Mammary epithelial cell (primary cell): Measurements from ENCODE around the gene OR2AJ1.

Experiments
- EZH2 ChIP-seq: IDR thresholded peaks from 2 replicates; pipeline ENCODE4 v1.6.1; 2012; ENCODE audit warnings: low read length, inconsistent platforms, borderline replicate concordance
- TF ChIP-seq, protein P1 (sequence below), 2 donors: IDR thresholded peaks in 1 of 2; conservative IDR thresholded peaks in 1 of 2; 2 replicates each; pipeline ENCODE4 v1.5.1; 2011 to 2012; ENCODE audit warnings: inconsistent platforms in 2 of 2, low read length in 2 of 2, mild to moderate bottlenecking in 2 of 2, control low read depth in 1 of 2, low read depth in 1 of 2; ENCODE audit not compliant: insufficient read depth in 1 of 2; ENCODE audit errors: extremely low read depth in 1 of 2

DNA sequence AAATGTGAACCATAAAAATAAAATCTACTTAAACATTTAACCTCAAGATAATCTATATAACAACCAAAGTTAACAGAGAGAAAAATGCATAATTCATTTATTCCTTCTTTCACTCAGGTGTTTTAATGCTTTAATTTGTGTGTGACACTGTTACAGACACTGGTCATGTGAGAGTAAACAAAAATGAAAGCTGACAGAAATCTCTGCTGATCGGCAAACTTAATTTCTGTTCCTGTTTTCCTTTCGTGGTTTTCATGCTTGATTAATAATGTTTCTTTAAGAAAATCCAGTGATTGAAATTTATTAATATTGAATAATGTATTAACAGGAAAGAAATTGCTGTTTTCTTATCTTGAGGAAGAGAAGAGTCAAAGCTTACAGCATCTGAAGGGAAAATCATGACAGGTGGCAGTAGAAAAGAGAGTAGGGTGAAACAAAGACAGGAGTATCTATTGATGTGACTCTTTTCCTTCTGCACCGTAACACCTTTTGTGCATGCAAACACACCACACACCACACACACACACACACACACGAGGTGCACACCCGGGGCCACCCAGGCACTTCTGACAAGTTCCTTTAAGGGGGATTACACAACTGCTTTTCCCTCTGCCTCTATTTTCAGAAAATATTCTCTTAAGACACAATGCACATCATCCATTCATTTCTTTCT, 42.0 kb downstream of the OR2AJ1 start:
- TF ChIP-seq, protein P1, sequence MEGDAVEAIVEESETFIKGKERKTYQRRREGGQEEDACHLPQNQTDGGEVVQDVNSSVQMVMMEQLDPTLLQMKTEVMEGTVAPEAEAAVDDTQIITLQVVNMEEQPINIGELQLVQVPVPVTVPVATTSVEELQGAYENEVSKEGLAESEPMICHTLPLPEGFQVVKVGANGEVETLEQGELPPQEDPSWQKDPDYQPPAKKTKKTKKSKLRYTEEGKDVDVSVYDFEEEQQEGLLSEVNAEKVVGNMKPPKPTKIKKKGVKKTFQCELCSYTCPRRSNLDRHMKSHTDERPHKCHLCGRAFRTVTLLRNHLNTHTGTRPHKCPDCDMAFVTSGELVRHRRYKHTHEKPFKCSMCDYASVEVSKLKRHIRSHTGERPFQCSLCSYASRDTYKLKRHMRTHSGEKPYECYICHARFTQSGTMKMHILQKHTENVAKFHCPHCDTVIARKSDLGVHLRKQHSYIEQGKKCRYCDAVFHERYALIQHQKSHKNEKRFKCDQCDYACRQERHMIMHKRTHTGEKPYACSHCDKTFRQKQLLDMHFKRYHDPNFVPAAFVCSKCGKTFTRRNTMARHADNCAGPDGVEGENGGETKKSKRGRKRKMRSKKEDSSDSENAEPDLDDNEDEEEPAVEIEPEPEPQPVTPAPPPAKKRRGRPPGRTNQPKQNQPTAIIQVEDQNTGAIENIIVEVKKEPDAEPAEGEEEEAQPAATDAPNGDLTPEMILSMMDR (conservative IDR thresholded peaks at IDR 0.05 in 1 of 2, IDR thresholded peaks at IDR 0.05 in 1 of 2; ENCODE audit: extremely low read depth in 1 of 2, insufficient read depth in 1 of 2, low read depth in 1 of 2, low read length in 2 of 2) = no peak
- TF ChIP-seq EZH2 = no peak
